Chondrocyte (in vitro differentiated cells): Measurements from ENCODE around the gene ZNF831. TPM values are rescaled to one million over a fixed set of nuclear protein-coding genes. Genes with fewer than 3 reads are reported as not detected.

ENCODE experiments used
- DNase-seq: peaks from one replicate; pipeline ENCODE4 v3.0.0; 2021; ENCODE audit warnings: mixed read lengths, low spot score
- H3K27ac Mint-ChIP-seq: one replicate; pipeline ENCODE4 v1.8.0; 2021; ENCODE audit warnings: mild to moderate bottlenecking, moderate library complexity, mixed read lengths; ENCODE audit not compliant: unreplicated experiment
- H3K27me3 Mint-ChIP-seq: 2 replicates; pipeline ENCODE4 v1.8.0; 2021; ENCODE audit warnings: low read depth, mixed read lengths
- H3K36me3 Mint-ChIP-seq: 2 replicates; pipeline ENCODE4 v1.8.0; 2021; ENCODE audit warnings: low read depth, mixed read lengths
- H3K4me1 Mint-ChIP-seq: 2 replicates; pipeline ENCODE4 v1.8.0; 2021; ENCODE audit warnings: low read depth, mild to moderate bottlenecking, mixed read lengths
- H3K4me3 Mint-ChIP-seq: one replicate; pipeline ENCODE4 v1.8.0; 2021; ENCODE audit warnings: mild to moderate bottlenecking, moderate library complexity, mixed read lengths; ENCODE audit not compliant: unreplicated experiment
- H3K9me3 Mint-ChIP-seq: 2 replicates; pipeline ENCODE4 v1.8.0; 2021; ENCODE audit warnings: low read depth, mixed read lengths
- total RNA-seq: library from RNA; stranded (reverse); gene quantifications from 3 replicates; pipeline ENCODE4 v1.2.1, GENCODE V29; 2021
- TF ChIP-seq, protein P1 (sequence below): fragments of 200-600 bp; sonication (generic); IDR thresholded peaks from 2 replicates; pipeline ENCODE4 v1.5.0; 2021; ENCODE audit warnings: antibody characterized with exemption, mild to moderate bottlenecking, moderate library complexity

The ZNF831 gene
- total RNA-seq, 1 donor from 2014 or later, result not detected

DNA sequence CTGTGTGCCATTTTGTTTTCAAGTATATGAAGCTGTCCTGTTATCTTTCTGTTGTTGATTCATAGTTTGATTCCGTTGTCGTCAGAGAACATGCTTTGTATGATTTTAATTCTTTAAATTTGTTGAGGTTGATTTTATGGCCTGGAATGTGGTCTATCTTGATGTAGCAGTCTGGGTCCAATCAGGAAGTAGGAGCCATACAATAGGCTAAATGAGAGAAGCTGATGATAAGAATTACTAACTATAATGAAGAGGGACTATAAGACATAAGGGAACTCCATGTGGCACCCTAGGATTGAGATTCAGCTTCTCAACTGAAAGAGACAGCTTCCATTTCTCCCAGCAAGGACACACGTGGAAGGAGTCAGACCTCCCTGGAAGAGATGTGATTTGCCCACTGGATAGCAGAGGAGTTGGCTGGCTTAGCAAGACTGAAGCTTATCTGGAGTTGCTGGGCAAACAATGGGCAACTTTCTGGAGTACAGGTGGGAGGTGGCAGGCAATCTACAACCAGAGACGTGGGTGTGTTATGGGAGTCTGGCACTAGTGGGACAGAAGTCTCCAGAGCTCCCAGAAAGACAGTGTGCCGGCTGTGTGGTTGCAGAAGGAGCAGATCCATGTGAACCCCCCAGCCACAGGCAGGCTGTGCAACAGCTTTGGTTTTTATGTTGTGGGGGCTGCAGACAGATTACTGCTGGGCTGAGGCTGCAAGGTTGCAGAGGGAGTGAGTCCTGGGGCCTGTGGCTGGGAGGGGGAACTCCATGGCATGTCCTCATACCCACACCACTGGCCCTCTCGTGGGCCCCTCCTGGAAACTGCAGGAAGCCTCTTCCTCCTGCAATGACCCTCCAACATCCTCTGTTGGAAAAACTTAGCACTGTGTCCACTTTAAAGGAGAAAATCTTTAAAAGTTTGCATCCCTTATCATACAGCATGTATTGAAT, 7.1 kb downstream of the ZNF831 start:
- DNase-seq, result no peak
- Mint-ChIP-seq H3K9me3 (peaks cover 16% of the 10 kb centered on the region), H3K27ac (no peak overlapping the region), H3K27me3 (peaks cover 14% of the 10 kb centered on the region), H3K36me3 (peaks cover 2% of the 10 kb centered on the region), H3K4me1 (no peaks in the 10 kb centered on the region), H3K4me3 (no peak overlapping the region)
- TF ChIP-seq, protein P1, sequence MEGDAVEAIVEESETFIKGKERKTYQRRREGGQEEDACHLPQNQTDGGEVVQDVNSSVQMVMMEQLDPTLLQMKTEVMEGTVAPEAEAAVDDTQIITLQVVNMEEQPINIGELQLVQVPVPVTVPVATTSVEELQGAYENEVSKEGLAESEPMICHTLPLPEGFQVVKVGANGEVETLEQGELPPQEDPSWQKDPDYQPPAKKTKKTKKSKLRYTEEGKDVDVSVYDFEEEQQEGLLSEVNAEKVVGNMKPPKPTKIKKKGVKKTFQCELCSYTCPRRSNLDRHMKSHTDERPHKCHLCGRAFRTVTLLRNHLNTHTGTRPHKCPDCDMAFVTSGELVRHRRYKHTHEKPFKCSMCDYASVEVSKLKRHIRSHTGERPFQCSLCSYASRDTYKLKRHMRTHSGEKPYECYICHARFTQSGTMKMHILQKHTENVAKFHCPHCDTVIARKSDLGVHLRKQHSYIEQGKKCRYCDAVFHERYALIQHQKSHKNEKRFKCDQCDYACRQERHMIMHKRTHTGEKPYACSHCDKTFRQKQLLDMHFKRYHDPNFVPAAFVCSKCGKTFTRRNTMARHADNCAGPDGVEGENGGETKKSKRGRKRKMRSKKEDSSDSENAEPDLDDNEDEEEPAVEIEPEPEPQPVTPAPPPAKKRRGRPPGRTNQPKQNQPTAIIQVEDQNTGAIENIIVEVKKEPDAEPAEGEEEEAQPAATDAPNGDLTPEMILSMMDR, result no peak

- no peak for DNase-seq
- Mint-ChIP-seq H3K4me1 (no peaks in the 10 kb centered on the region), H3K9me3 (peaks cover 16% of the 10 kb centered on the region), H3K27ac (no peak overlapping the region), H3K27me3 (peaks cover 15% of the 10 kb centered on the region), H3K4me3 (no peak overlapping the region), H3K36me3 (peaks cover 2% of the 10 kb centered on the region)
- TF ChIP-seq, protein P1, result no peak
These were observed 8.4 kb downstream of the ZNF831 start for GRCh38 chr20:59171986-59172385.

DNA sequence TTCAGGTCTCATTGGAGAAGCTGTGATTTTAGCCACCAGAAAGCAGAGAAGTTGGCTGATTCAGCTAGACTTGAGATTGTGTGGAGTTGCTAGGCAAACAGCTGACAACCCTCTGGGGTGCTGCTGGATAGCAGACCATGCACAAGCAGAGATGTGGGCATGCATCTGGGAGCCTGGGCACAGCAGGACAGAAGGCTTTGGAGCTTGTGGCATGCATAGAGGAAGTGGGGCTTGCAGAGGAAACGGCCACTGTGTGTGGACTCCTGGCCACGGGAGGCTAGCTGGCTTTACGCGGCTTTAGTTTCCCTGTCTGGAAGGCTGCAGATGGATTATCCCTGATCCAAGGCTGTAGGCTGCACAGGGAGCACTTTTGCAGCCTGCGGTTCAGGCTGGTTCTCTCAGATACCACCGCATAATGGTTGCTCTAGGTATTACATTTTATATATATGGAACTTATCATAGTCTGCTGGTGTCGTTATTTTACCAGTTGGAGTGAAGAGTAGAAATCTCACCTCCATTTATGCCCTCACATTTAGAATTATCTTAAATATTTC, 10.4 kb downstream of the ZNF831 start:
- TF ChIP-seq, protein P1, result no peak
- peaks cover 10% of the 10 kb centered on the region for H3K27me3 Mint-ChIP-seq
- H3K4me3 Mint-ChIP-seq, result no peak overlapping the region
- no peaks in the 10 kb centered on the region for H3K4me1 Mint-ChIP-seq
- peak; percentile 53 for DNase-seq
- peaks cover 11% of the 10 kb centered on the region for H3K9me3 Mint-ChIP-seq
- peaks cover 2% of the 10 kb centered on the region for H3K36me3 Mint-ChIP-seq
- no peak overlapping the region for H3K27ac Mint-ChIP-seq

- H3K27ac Mint-ChIP-seq, result no peak overlapping the region
These were observed 11.4 kb downstream of the ZNF831 start for GRCh38 chr20:59175002-59175401.

GRCh38 chr20:59175861-59176260, 12.2 kb downstream of the ZNF831 start:
- H3K36me3 Mint-ChIP-seq, result no peaks in the 10 kb centered on the region
- no peak for DNase-seq
- no peak overlapping the region for H3K27ac Mint-ChIP-seq
- H3K27me3 Mint-ChIP-seq, result peaks cover 9% of the 10 kb centered on the region
- TF ChIP-seq, protein P1, result no peak
- no peaks in the 10 kb centered on the region for H3K4me1 Mint-ChIP-seq
- H3K4me3 Mint-ChIP-seq, result no peak overlapping the region
- H3K9me3 Mint-ChIP-seq, result peaks cover 1% of the 10 kb centered on the region

More at GRCh38 chr20:59175002-59175401, 11.4 kb downstream of the ZNF831 start:
- TF ChIP-seq, protein P1, result no peak
- no peak overlapping the region for H3K4me3 Mint-ChIP-seq
- H3K4me1 Mint-ChIP-seq, result no peaks in the 10 kb centered on the region
- peaks cover 12% of the 10 kb centered on the region for H3K27me3 Mint-ChIP-seq
- H3K9me3 Mint-ChIP-seq, result peaks cover 5% of the 10 kb centered on the region
- H3K36me3 Mint-ChIP-seq, result no peaks in the 10 kb centered on the region
- DNase-seq, result no peak
